AG09319 (cell line): ENCODE data around the gene MRPL10.

ENCODE experiments used
- DNase-seq: peaks from one replicate; pipeline ENCODE4 v3.0.0-alpha.2; 2010; ENCODE audit warnings: low read depth; ENCODE audit errors: extremely low read depth
- CTCF ChIP-seq: IDR thresholded peaks from 2 replicates; pipeline ENCODE4 v1.5.1; 2011; ENCODE audit warnings: low read depth, mild to moderate bottlenecking, inconsistent platforms, low read length, moderate library complexity

Gene MRPL10

GRCh38 chr17:47857551-47858455, 26.5 kb upstream of the MRPL10 start:
- no peak for DNase-seq
- no peak for TF ChIP-seq CTCF

- no peak for DNase-seq
- no peak for TF ChIP-seq CTCF
Observed at GRCh38 chr17:47856830-47857229, 25.5 kb upstream of the MRPL10 start.

DNA sequence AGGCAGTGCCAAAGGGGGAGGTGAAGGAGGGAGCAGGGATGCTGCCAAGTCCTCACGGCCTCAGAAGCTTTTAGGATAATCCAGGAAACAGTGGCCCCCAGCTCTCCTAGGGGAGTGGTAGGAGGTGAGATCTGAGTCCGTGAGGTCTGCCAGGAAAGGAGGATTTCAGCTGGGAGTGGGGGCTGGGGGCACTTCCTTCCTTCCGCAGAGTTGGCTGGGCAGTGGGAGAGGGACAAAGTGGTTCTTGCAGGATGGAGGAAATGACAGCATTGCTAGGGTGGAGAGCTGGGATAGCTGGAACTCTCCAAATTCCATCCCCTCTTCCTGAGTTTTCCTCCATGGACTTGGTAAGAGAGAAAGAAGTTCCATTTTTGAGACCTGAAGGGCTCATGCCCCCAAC, 24.4 kb upstream of the MRPL10 start:
- DNase-seq = no peak
- no peak for TF ChIP-seq CTCF

DNA sequence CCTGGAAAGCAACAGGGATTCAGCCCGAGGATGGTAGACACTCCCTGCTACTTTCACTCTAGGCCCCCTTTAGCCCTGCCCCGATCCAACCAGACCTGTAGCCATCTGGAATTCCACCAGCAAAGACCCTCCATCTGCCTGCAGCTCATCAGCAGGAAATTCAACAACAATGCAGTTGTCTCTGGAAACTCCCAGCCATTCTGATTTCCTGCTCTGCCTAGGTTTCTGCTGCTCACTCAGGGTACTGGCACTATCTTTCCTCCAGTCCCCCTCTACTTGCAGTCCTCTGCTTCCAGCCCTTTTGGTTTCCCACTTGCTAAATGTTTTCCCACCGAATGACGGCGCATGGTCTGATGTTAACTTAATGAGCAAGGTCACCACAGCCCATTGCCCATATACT, 22.3 kb upstream of the MRPL10 start:
- no peak for DNase-seq
- no peak for TF ChIP-seq CTCF

DNA sequence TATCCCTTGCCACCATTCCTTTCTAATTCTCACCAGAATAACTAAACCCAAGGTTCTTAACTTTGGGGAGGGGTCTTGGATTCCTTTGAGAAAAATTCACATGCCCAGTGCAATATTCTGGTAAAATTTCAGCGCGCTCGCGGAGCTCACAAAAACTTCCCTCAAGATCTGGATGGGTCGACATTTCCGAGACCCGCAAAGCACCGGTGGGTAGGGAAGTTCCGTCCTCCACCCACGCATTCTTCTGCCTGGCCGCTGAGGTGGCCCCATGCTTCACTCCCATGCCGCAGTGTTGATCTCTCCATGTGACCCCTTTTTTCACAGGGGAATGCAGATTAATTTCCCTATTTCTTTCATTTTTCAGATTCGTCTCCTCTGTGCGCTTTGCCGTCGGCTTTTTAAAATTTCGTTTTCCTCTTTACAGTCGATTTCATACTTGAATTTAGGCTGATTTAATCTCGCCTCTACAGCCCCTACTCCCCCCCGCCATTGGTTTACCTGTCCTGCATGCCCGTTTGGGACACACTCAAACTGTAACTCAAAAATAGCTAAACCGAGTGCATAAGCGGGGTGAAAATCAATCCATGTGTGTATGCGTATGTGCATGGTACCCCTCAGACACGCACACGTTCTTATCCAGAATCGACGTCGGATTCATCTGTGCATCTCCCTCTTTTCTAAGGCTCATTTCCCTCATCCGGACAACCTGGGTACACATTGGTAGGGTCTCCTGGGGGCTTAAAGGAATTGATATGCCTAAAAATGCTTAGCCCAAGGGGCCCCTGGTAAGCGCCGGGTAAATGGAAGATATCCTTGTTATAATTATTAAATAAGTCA, 21.0 kb upstream of the MRPL10 start:
- no peak for TF ChIP-seq CTCF
- no peak for DNase-seq

DNA sequence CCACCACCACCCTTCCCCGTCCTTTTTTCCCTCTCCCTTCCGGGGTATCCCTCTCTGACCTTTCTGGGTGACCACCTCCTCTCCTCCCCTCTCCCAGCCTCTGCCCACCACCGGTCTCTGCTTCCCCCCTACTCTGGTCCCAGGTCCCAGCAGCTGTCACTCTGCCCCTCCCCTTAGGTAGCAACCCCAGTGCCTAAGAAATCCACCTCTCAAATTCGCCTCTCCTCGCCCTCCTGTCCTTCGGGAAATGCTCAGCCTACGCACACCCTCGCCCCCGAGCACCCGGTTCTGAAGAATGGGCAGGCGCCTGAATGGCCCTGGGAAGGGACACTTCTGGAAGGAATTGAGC, 20.4 kb upstream of the MRPL10 start:
- TF ChIP-seq CTCF = no peak
- DNase-seq = no peak
